ENCODE data around the gene CXCL3.

The CXCL3 gene

DNA sequence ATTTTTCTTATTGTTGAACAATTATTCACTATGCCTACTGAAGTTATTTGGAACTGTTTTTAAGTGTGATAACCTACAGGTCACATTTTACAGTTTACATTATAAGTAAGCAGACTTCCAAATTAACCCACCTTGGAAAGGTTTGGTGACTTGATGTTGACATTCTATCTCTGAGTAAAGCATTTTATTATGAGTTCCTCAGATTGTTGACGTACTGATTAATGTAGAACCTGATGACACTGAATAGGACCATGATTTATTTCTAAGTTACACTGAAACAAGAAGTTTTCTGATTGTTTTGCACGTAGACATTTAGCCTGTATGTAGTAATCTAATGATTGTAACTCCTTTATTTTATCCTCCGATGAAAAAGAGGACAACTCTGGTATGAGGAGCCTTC lies 17.0 kb upstream of the CXCL3 start:
- no peak for DNase-seq

DNA sequence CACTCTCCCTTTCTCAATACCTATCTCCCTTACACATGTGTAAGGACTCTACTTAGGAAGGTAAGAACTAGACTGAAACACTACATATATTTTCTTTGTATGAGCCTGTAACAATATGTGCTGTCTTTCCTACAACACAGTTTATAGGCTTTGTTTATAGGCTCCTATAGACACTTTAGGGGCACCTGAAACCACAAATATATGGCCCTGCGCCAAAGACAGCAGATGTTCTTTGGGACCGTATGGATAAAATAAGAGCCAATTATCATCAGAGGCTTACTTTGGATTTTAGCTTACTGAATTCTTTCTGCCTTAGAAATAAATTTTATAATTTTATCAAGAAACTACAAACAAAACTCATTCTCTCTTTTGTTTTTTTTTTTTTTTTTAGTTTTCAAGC lies 16.6 kb upstream of the CXCL3 start:
- DNase-seq: no peak

DNA sequence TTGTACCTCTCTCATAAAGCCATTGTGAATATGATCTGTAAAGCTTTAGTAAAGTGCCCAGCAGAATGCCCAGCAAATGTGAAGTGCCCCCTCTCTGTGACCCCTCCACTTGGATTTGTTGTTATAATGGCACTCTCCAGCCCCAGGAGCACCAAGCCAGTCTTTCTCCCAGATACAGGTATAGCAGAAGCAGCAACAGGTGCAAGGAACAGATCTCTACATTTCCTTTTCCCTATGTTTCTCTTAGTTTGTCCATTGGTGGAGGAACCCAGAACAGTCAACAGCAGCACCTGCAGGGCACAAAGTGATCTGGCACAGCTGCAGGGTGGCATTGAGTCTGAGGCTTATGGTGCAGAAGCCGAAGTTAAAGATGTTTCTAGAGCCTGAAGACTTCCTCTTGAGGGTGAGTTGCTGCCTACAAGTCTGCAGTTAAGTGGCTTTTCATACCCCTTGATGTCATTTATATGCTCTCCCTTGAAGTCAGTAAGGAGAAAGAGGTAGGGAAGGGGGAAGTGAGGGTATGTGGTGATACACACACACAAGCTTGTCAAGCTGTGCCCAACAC lies 16.1 kb upstream of the CXCL3 start:
- DNase-seq: no peak

DNA sequence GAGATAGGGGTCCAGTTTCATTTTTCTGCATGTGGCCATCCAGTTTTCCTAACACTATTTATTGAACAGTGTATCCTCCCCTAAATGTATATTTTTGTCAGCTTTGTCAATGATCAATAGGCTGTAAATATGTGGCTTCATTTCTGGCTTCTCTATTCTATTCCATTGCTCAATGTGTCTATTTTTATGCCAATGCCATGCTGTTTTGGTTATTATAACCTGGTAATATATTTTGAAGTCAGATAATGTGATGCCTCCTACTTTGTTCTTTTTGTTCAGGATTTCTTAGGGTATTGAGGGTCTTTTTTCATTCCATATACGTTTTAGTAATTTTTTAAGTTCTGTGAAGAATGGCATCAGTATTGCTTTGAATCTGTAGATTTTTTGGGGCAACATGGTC lies 8.7 kb upstream of the CXCL3 start:
- DNase-seq: no peak

DNA sequence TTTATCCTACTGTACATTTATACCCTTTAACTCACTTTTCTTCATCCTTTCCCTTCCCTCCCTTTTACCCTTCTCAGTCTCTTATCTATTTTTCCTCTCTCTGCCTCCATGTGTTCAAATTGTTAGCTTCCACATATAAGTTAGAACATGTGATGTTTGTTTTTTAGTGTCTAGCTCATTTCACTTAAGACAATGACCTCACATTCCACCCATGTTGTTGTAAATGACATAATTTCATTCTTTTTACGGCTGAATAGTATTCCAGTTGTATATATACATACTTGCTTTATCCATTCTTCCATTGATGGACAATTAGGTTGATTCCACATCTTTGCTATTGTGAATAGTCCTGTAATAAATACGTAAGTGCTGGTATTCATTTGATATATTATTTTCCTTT lies 7.3 kb upstream of the CXCL3 start:
- DNase-seq: no peak

DNA sequence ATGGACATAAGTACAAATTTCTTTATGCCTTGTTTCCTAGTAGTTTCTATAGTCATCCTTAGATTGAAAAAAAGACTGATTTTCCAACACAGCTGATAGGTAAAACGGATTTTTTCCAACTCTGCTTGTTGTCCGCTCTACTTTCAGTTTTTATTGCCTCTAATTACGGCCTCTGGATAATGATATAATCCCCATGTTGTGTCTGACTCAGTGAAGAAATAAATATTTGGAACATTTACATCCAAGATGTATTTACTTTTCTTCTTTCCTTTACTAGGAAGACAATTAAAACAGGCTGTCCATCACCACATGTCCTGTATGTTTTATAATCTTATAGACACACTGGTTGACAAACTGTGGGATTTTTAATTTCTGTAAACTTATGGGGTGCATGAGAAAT lies 6.8 kb upstream of the CXCL3 start:
- DNase-seq: no peak

DNA sequence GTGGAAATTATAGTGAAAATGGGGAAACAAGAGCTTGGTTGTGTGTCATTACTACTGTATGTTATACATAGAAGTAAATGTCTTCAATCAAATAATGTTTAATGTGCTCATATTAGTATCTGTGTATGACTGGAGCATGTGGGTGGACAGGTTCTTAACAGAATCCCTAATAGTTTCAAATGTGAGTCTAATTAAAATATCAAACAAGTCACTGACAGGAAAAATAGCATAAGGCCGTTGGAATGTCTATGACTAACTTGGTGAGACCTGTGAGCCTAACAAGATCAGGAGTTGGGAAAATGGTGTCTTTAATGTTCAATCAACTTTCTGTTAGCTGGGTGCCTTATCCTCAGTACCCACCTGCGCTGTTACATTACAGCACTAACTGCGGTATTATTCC lies 6.2 kb upstream of the CXCL3 start:
- DNase-seq: no peak

DNA sequence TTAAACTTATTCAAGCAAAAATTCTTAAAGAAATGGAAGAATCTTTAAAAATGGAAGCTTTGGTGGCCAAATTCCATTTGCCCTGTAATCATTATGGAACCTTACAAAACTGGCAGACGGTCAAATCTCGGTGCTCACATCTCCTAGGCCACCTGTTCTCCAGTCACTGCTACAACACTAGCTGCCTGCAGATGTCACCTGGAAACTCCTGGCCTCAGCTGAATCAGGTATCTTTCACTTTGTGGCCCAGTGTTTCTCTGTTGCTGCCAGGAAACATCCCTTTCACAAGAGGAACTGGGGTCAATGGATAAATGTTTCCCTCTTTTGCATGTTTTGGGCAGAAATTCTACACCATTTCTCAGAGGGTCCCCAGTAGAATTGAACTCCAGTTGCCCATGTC lies 4.2 kb upstream of the CXCL3 start:
- DNase-seq: no peak

DNA sequence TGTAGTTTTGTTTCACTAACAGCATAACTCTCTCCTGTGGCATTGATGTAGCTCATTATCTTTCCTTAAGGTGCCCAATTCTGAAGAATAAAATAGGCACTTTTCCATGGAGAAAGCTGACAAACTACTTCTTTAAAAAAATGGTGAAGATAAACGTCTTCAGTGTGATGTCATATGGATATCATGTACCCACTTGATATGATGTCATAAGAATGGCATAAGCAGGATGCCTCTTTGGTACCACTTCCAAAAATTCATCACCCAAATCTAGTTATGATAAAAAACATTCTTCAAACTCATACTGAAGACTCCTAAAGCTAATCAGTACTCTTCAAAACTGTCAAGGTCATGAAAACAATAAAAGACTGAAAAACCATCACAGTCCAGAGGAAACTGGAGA lies 2.9 kb upstream of the CXCL3 start:
- no peak for DNase-seq

DNA sequence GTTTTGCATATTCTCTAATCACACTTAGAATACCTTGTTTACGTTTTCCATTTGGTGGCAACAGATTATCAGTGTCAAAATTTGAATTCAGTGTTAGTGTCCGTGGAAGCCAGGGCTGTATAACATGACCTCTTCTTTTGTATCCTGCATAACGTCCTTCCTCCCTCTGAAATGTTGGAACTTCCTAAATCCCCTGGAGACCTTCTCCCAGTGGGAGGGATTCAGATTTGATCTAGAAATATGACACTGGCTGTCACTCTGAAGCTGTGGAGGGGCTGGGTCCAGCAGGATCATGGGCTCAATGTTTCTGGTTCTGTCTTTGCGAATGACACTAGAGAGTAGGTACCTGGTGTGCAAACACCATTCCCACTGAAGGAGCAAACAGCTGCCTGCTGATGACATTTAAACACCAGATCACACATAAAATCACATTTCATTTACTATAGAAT lies 850 bp upstream of the CXCL3 start:
- no peak for DNase-seq

DNA sequence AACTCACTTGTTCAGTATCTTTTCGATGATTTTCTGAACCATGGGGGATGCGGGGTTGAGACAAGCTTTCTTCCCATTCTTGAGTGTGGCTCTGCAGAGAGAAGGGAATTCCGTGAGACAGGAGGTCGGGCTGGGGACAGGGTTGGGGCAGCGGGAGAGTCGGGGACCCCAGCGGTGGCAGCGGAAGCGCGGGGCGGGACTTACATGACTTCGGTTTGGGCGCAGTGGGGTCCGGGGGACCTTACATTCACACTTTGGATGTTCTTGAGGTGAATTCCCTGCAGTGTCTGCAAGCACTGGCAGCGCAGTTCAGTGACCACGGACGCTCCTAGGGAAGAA lies 434 bp downstream of the CXCL3 start:
- DNase-seq: peak; percentile 46

DNA sequence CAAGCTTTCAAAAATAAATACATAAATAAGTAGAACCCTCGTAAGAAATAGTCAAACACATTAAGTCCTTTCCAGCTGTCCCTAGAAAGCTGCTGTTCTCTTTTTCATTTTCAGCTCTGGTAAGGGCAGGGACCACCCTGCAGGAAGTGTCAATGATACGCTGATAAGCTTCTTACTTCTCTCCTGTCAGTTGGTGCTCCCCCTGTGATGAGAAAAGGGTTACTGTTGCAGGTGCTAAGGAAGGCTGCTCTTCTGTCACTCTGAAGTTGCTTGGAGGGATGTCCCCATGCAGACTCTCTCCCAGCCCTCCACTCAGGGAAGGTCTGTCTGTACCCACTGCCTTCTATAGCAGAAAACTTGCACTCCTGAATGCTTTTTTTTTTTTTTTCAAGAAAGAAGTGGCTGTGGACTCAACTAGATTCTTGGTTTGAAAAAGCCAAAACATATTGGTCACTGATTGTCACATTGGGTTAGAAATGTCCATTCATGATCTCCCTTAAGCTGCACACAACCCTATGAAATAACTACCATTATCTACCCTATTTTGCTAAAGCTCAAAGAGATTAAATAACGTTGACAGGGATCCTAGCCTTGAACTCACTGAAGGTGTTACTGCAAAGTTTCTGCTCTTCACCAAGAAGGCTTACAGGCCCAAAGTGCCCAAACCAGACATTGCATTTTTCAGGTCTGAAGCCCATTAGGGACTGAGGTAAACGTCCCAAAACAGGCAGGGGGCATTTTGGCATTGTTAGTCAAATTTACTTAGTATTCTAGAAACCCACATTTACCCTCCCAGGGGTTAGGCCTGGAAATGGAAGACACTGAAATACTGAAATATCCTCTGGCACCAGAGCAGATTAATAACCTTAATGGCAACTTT lies 1.2 kb downstream of the CXCL3 start:
- DNase-seq: no peak

DNA sequence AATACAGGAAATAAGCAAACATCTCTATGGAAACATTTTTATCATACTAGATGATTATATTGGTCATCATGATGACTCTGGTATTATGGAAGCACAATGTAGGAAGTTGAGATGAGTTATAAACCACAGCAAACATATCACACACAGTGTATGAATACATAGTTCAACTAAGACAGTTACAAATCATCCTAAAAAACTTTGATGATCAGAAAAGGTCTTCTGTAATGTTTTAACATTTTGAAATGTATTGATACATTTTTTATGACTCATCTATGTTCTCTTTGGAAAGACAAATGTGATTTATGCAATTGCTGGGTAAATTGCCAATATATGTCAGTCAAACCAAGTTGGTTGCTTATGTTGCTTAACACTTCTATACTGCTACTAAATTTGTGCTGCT lies 4.8 kb downstream of the CXCL3 start:
- DNase-seq: no peak

DNA sequence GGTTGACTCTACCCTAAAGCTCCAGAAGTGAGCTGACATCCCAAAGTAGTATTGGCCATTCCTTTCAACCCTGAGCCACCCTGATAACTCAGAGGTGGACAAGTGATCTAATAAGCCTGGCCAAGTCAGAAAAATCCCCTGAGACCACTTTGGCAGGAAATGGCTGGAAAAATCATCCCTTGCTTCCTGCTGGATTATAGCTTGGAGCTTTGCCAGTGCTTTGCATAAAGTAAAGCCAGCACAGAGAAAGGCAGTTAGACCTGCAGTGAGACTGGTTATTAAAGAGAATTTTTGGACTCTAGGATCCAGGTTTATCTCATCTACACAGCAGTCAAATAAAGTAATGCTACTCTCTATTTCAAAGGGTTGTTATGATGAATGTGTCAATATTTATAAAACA lies 6.4 kb downstream of the CXCL3 start:
- DNase-seq: no peak

DNA sequence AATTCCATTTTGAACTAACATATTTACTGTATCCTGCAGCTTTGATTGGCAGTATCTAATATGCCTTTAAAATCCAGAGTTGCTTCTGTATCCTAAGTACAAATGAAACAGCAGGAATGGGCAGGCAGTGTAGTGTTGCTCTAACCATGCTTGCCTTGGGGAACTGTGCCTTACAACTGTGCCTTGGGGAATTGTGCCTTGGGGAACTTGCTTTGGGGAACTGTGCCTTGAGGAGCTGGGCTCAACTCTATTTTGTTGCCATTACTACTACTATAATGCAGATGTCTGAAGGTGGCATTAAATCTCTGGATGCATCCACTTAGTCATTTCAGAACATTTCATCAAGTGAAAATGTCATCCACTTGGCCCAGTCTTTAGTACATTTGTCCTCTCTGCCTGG lies 6.9 kb downstream of the CXCL3 start:
- no peak for DNase-seq

DNA sequence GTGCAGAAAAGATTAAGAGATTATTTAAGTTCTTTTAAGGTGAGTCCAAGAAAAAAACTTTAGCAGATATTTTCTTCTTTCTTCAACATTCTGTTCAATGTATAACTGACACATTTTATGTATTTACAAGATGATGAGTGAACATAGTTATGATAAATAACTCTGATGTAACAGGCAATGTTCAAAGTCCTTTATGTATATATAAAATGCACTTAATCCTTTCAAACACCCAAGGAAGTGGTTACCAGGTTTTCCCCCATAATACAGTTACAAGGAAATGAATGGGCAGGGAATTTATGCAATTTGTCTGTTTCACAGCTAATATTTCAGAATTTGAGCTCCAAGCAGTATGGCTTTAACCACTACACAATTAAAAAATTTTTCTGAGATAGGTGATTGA lies 8.2 kb downstream of the CXCL3 start:
- DNase-seq: no peak

DNA sequence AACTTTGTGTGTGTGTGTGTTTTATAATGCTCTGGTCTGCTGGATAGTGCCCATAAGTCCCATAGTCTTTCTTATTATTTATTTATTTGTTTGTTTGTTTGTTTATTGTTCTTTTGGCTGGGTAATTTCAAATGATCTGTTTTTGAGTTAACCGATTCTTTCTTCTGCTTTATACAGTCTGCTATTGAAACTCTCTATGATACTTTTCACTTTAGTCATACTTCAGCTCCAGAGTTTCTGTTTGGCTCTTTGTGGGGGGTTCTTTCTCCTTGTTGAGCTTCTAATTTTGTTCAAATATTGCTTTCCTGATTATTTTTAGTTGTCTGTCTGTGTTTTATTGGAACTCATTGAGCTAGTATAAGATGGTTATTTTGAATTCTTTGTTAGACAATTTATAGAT lies 10.0 kb downstream of the CXCL3 start:
- no peak for DNase-seq

DNA sequence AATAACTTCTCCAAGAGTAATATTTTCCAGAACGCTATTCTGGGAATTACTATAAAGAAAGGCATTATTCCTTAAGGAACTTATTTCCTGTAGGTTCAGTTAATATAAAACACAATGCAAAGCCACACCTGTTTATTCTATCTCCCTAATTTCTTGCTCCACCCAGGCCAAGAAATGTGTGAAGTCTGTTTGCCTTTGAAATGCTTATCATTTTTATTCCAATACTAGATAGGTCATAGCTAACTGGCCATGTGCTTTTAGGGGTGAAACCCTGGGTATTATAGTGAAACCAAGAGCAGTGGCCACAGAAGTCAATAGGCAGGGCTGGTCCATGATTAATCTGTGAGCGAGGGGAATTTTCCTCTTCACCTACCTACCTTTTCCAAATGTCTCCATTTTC lies 14.8 kb downstream of the CXCL3 start:
- no peak for DNase-seq

DNA sequence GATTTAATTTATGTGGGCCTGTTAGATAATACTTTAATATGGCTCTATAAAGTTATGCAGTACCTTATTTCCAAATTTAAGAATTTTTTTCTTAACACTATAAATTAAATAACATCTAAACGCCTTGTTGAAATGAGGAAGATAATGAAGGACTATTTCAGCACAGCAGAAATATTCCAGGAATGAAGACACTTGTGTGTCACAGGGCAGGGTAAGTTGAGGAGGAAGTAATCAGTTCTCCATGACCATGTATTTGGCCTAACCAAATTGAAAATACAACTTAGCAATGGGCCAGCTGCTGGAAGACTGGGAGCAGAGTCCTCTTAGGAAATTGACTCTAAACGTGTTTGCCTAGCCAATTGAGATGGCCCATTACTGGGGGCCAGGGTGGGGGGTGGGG lies 16.9 kb downstream of the CXCL3 start:
- no peak for DNase-seq

DNA sequence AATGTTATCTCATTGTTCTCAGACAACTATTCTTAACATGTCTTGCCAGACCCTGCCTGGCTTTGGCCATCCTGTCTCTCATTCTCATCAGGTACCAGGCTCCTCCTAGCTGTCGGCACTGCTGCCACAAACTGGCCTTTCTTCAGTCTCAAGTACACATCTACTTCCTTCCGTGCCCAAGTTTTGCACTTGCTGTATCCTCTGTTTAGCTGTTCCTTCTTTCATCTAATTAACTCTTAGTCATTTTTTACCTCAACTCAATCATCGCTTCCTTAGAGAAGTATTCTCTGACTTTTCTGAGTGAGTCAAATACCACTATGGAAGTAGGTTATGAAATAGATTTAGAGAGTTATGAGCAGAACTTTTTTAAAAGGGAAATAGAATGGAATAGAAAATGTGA lies 19.7 kb downstream of the CXCL3 start:
- no peak for DNase-seq

DNA sequence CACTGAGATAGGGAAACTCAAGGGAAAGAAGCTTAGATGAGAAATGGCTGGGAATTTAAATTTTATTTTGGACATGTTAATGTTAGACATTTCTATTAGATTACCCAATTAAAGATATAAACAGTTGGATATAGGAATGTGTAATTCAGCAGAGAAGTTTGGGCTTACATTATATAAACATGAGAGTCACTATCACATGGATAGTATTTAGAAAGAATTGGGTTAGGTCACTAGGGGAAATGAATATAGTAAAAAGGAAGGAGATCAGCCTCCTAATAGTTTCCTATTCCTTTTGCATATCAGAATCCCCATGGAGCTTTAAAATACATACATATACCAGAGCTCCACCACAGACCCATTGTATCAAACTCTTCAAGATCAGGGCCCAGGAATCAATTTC lies 20.4 kb downstream of the CXCL3 start:
- DNase-seq: no peak

DNA sequence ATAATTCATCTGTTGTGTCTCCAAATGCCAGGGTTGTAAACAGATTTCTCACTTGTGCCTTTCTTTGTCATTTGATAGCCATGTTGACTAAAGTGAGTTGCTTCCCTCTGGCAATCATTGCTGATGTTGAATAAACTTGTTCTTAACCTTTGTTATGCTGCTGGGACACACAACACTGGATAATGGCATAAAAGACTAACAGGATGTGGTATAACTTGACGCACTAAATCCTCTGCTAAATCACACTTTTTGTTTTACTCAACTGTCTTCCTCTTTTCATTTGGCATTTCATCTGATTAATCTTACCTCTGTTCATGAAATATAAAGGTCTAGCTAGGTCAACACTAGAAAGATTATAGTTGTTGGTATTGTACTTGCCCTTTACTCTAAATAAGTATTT lies 22.4 kb downstream of the CXCL3 start:
- DNase-seq: no peak

DNA sequence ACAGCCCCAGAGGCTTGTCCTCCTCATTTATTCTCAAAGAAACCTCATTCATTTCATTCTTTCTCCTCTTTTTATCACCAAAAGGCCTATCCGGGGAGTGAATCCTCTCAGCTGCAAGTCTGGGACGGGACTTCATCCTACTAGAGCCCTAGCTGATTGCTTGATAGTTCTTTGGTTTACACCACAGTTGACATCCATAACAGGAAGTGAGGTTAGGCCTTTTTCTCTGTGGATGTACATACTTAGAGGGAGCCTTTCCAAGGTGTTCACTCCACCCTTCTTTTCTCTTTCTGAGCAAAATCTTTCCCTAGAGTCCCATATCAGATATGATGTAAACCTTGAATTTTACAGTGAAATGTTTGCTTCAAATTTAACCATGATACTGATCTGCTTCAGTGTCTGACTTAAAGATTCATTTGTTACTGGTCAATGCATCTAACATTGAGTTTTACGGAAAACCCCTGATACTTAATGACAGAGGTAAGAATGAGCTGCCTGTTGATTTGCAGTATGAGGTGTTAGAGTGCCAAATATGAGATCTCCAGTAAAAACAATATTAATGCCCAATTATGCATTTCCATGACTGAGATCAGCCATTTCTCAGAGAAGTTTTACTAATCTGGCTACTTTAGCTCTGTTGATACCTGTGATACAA lies 23.2 kb downstream of the CXCL3 start:
- no peak for DNase-seq

DNA sequence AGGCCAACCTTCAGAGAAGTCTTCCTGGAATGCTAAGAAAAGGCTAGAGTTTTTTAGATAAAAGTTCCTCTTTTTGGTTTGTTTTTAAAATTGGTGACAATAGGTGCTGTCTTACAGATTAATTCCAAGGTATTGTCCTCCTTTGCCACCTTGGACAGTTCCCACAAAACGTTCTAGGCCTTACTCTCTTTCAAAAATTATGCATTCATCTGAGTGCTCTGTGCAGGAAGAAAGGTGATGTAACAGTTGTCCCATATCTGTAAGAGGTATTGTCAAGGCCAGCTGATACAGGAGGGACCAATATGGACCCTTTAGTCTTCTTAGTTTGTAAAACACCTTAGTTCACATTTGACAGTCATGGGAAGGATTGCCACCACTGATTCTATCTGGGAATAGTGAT lies 24.2 kb downstream of the CXCL3 start:
- DNase-seq: no peak

Data from right kidney (tissue), 1 donor.